Activated CD8-positive, alpha-beta T cell treated with anti-CD3 and anti-CD28 coated beads for 36 hours (primary cell): ENCODE results near the gene PLA2G4F. TPM values are rescaled to one million over a fixed set of nuclear protein-coding genes. Genes with fewer than 3 reads are reported as not detected.

Experiments
- ATAC-seq: fragments of 200-7000 bp; cut with Tn5 transposase; one replicate; pipeline ENCODE4 v1.10.0; 2021; ENCODE audit warnings: mild to moderate bottlenecking, moderate library complexity
- CTCF ChIA-PET: fragments of 350-600 bp; sonication (Branson Sonifier 250); formaldehyde crosslinking; loops from one replicate; lab custom pipeline; 2021; ENCODE audit warnings: antibody characterized with exemption; lab: Charles Lee
- POLR2A ChIA-PET: fragments of 350-600 bp; sonication (Branson Sonifier 250); formaldehyde crosslinking; loops from one replicate; lab custom pipeline; 2021; ENCODE audit warnings: antibody characterized with exemption; lab: Charles Lee
- DNase-seq: peaks from one replicate; pipeline ENCODE4 v3.0.0-alpha.2; 2020
- H3K27ac Mint-ChIP-seq: one replicate; pipeline ENCODE4 v1.8.0; 2021; ENCODE audit warnings: mild to moderate bottlenecking, mixed read lengths
- H3K27me3 Mint-ChIP-seq: one replicate; pipeline ENCODE4 v1.8.0; 2021; ENCODE audit warnings: mixed read lengths
- H3K36me3 Mint-ChIP-seq: one replicate; pipeline ENCODE4 v1.8.0; 2021; ENCODE audit warnings: low read depth, mixed read lengths
- H3K4me1 Mint-ChIP-seq: one replicate; pipeline ENCODE4 v1.8.0; 2021; ENCODE audit warnings: low read depth, mixed read lengths
- H3K4me3 Mint-ChIP-seq: one replicate; pipeline ENCODE4 v1.8.0; 2021; ENCODE audit warnings: mild to moderate bottlenecking, moderate library complexity, mixed read lengths
- H3K9me3 Mint-ChIP-seq: one replicate; pipeline ENCODE4 v1.8.0; 2021; ENCODE audit warnings: mixed read lengths
- CTCF ChIP-seq: fragments of 200-600 bp; IDR thresholded peaks from one replicate; pipeline ENCODE4 v1.8.0; 2022; ENCODE audit warnings: antibody characterized with exemption, mild to moderate bottlenecking
- intact Hi-C: fragments of 100-400 bp; cut with micrococcal nuclease; formaldehyde crosslinking; loops from one replicate; pipeline ENCODE4 v1.10.0; 2022
- total RNA-seq, 2 experiments: library from RNA; stranded (reverse); gene quantifications; one replicate each; pipeline ENCODE4 v1.2.3, GENCODE V29; 2021

Gene PLA2G4F
- total RNA-seq, 2 experiments from 2014 or later: not detected

- Mint-ChIP-seq H3K9me3 (no peaks in the 10 kb centered on the region), H3K4me3 (no peak overlapping the region), H3K4me1 (no peaks in the 10 kb centered on the region), H3K27ac (no peak overlapping the region), H3K27me3 (peaks cover 2% of the 10 kb centered on the region), H3K36me3 (no peaks in the 10 kb centered on the region)
- no peak for ATAC-seq
- intact Hi-C loops: no loop called here
- DNase-seq: no peak
- CTCF ChIA-PET: interaction anchor here (0.8 to 1.6 kb wide), 2 partner anchors 13 to 14 kb away, joined by 3 to 4 read pairs; no protein-coding TSS in a partner anchor
- POLR2A ChIA-PET: no interaction called here
- TF ChIP-seq CTCF: no peak
Measured at GRCh38 chr15:42146551-42147430, 9.6 kb downstream of the PLA2G4F start.

GRCh38 chr15:42145546-42146455 lies 10.6 kb downstream of the PLA2G4F start:
- no peak overlapping the region for H3K27ac Mint-ChIP-seq
- no peaks in the 10 kb centered on the region for H3K9me3 Mint-ChIP-seq
- ATAC-seq (no peak), DNase-seq (no peak)
- ChIA-PET POLR2A (interaction anchor here (0.7 kb wide), 1 partner anchor 289 kb away, joined by 3 read pairs; no protein-coding TSS in a partner anchor), CTCF (interaction anchor here (1.6 kb wide), 1 partner anchor 14 kb away, joined by 4 read pairs; no protein-coding TSS in a partner anchor)
- no peak for TF ChIP-seq CTCF
- intact Hi-C loops: no loop called here
- no peaks in the 10 kb centered on the region for H3K36me3 Mint-ChIP-seq
- H3K4me1 Mint-ChIP-seq: no peaks in the 10 kb centered on the region
- H3K4me3 Mint-ChIP-seq: no peak overlapping the region
- H3K27me3 Mint-ChIP-seq: peaks cover 2% of the 10 kb centered on the region

GRCh38 chr15:42144841-42145375 lies 11.5 kb downstream of the PLA2G4F start:
- H3K4me1 Mint-ChIP-seq: no peaks in the 10 kb centered on the region
- H3K9me3 Mint-ChIP-seq: no peaks in the 10 kb centered on the region
- peaks cover 2% of the 10 kb centered on the region for H3K27me3 Mint-ChIP-seq
- DNase-seq: no peak
- H3K4me3 Mint-ChIP-seq: no peak overlapping the region
- ChIA-PET POLR2A (interaction anchor here (0.7 kb wide), 1 partner anchor 290 kb away, joined by 3 read pairs; no protein-coding TSS in a partner anchor), CTCF (interaction anchor here (1.6 kb wide), 1 partner anchor 13 kb away, joined by 4 read pairs; no protein-coding TSS in a partner anchor)
- intact Hi-C loops: no loop called here
- no peaks in the 10 kb centered on the region for H3K36me3 Mint-ChIP-seq
- H3K27ac Mint-ChIP-seq: no peak overlapping the region
- TF ChIP-seq CTCF: no peak
- no peak for ATAC-seq

GRCh38 chr15:42143866-42144625 lies 12.4 kb downstream of the PLA2G4F start:
- ChIA-PET POLR2A (no interaction called here), CTCF (interaction anchor here (0.6 kb wide), 1 partner anchor 242 kb away, joined by 3 read pairs; no protein-coding TSS in a partner anchor)
- Mint-ChIP-seq H3K9me3 (no peaks in the 10 kb centered on the region), H3K27me3 (peaks cover 2% of the 10 kb centered on the region), H3K4me3 (no peak overlapping the region), H3K27ac (no peak overlapping the region), H3K36me3 (no peaks in the 10 kb centered on the region), H3K4me1 (no peaks in the 10 kb centered on the region)
- ATAC-seq (no peak), DNase-seq (no peak)
- no peak for TF ChIP-seq CTCF
- intact Hi-C loops: no loop called here
